ENCODE data around the gene TUT1.
"Not testable (repeated sequence)": the region's sequence is repeated elsewhere in the genome, so short reads cannot be mapped to it uniquely, and the experiment has no call there.

Gene TUT1

GRCh38 chr11:62591448-62592145 is at the start of gene TUT1:
TSS of gene TUT1 (minus strand) at chr11:62591523. CDS start at chr11:62591485, 38 bp downstream.
- peak; percentile 93 for DNase-seq

GRCh38 chr11:62632492-62632891 is 41.2 kb upstream of the TUT1 start:
- no peak for DNase-seq

- no peak for DNase-seq
These were observed 36.4 kb upstream of the TUT1 start for GRCh38 chr11:62627713-62628112.

- DNase-seq: no peak
These were observed 31.3 kb upstream of the TUT1 start for GRCh38 chr11:62622476-62623089.

- DNase-seq: peak; percentile 93
These were observed 30.5 kb upstream of the TUT1 start, which contains the start of gene B3GAT3 for GRCh38 chr11:62621567-62622470. TSS of gene B3GAT3 (minus strand) at chr11:62621986. CDS start at chr11:62621947, 39 bp downstream.

- no peak for DNase-seq
These were observed 29.8 kb upstream of the TUT1 start for GRCh38 chr11:62621027-62621566.

- not testable (repeated sequence) for DNase-seq
These were observed 25.6 kb upstream of the TUT1 start for GRCh38 chr11:62616957-62617356.

GRCh38 chr11:62615521-62615920 is 24.2 kb upstream of the TUT1 start:
- DNase-seq: no peak

GRCh38 chr11:62614275-62614674 is 23.0 kb upstream of the TUT1 start:
- DNase-seq: peak; percentile 56

GRCh38 chr11:62613291-62613778 is 22.0 kb upstream of the TUT1 start:
- no peak for DNase-seq

GRCh38 chr11:62612366-62613290 is 21.3 kb upstream of the TUT1 start, which contains the start of the genes EML3 and ROM1:
TSS of gene EML3 (minus strand) at chr11:62612775. CDS start at chr11:62612457, 318 bp downstream.
TSS of gene ROM1 (plus strand) at chr11:62613257. CDS start at chr11:62613282, 25 bp downstream.
- peak; percentile 90 for DNase-seq

- peak; percentile 65 for DNase-seq
These were observed 20.5 kb upstream of the TUT1 start for GRCh38 chr11:62611705-62612365.

GRCh38 chr11:62610814-62611704 is 19.7 kb upstream of the TUT1 start:
- no peak for DNase-seq

- no peak for DNase-seq
These were observed 19.1 kb upstream of the TUT1 start for GRCh38 chr11:62610403-62610802.

- DNase-seq: no peak
These were observed 17.5 kb upstream of the TUT1 start for GRCh38 chr11:62608776-62609175.

GRCh38 chr11:62607714-62608113 is 16.4 kb upstream of the TUT1 start:
- no peak for DNase-seq

- no peak for DNase-seq
These were observed 14.6 kb upstream of the TUT1 start for GRCh38 chr11:62605902-62606301.

GRCh38 chr11:62605467-62605866 is 14.1 kb upstream of the TUT1 start:
- DNase-seq: no peak

GRCh38 chr11:62604460-62605120 is 13.3 kb upstream of the TUT1 start:
- DNase-seq: no peak

All from activated naive CD4-positive, alpha-beta T cell treated with anti-CD3 and anti-CD28 coated beads, Interleukin-2, amount 50 U/mL, for 16 hours (primary cell).